BLaER1 (cell line): Measurements from ENCODE around the gene OCLN.
"Not testable (repeated sequence)": the region's sequence is repeated elsewhere in the genome, so short reads cannot be mapped to it uniquely, and the experiment has no call there.

Source experiments
- H3K27ac ChIP-seq: shearing (Covaris generic); formaldehyde crosslinking; 2 replicates; pipeline ENCODE4 v1.8.1; 2022
- H3K27me3 ChIP-seq: shearing (Covaris generic); formaldehyde crosslinking; 2 replicates; pipeline ENCODE4 v1.8.1; 2022
- H3K36me3 ChIP-seq: shearing (Covaris generic); formaldehyde crosslinking; 2 replicates; pipeline ENCODE4 v1.8.1; 2022
- H3K4me1 ChIP-seq: shearing (Covaris generic); formaldehyde crosslinking; 2 replicates; pipeline ENCODE4 v1.8.1; 2022
- H3K4me2 ChIP-seq: shearing (Covaris generic); formaldehyde crosslinking; 2 replicates; pipeline ENCODE4 v1.8.1; 2022
- H3K4me3 ChIP-seq: shearing (Covaris generic); formaldehyde crosslinking; 2 replicates; pipeline ENCODE4 v1.8.1; 2022
- H3K9ac ChIP-seq: shearing (Covaris generic); formaldehyde crosslinking; 2 replicates; pipeline ENCODE4 v1.8.1; 2022
- H3K9me3 ChIP-seq: shearing (Covaris generic); formaldehyde crosslinking; 2 replicates; pipeline ENCODE4 v1.8.1; 2022
- H4K20me1 ChIP-seq: shearing (Covaris generic); formaldehyde crosslinking; 2 replicates; pipeline ENCODE4 v1.8.1; 2022
- Cebpa-rat ChIP-seq: shearing (Covaris generic); IDR thresholded peaks from 2 replicates; pipeline ENCODE4 v1.8.1; 2022

The OCLN gene

GRCh38 chr5:69504036-69504435 lies 11.4 kb downstream of the OCLN start:
- Histone ChIP-seq H3K36me3 (no peaks in the 10 kb centered on the region), H3K4me1 (no peaks in the 10 kb centered on the region), H4K20me1 (no peaks in the 10 kb centered on the region), H3K9me3 (no peaks in the 10 kb centered on the region), H3K27me3 (no peaks in the 10 kb centered on the region), H3K4me3 (no peak overlapping the region), H3K9ac (no peak overlapping the region), H3K27ac (no peak overlapping the region), H3K4me2 (no peak overlapping the region)
- TF ChIP-seq Cebpa-rat = no peak

- Histone ChIP-seq H3K9me3 (no peaks in the 10 kb centered on the region), H3K36me3 (no peaks in the 10 kb centered on the region), H3K9ac (no peak overlapping the region), H3K4me2 (no peak overlapping the region), H3K27me3 (no peaks in the 10 kb centered on the region), H3K27ac (no peak overlapping the region), H3K4me1 (no peaks in the 10 kb centered on the region), H3K4me3 (no peak overlapping the region), H4K20me1 (no peaks in the 10 kb centered on the region)
- TF ChIP-seq Cebpa-rat = no peak
Observed at GRCh38 chr5:69505306-69505705, 12.7 kb downstream of the OCLN start.

- no peaks in the 10 kb centered on the region for H3K9me3 ChIP-seq
- H3K4me2 ChIP-seq = no peak overlapping the region
- TF ChIP-seq Cebpa-rat = no peak
- no peak overlapping the region for H3K27ac ChIP-seq
- no peaks in the 10 kb centered on the region for H4K20me1 ChIP-seq
- H3K4me3 ChIP-seq = no peak overlapping the region
- no peaks in the 10 kb centered on the region for H3K36me3 ChIP-seq
- no peaks in the 10 kb centered on the region for H3K27me3 ChIP-seq
- H3K4me1 ChIP-seq = no peaks in the 10 kb centered on the region
- H3K9ac ChIP-seq = no peak overlapping the region
Observed at GRCh38 chr5:69509212-69509611, 16.6 kb downstream of the OCLN start.

GRCh38 chr5:69510694-69511093 lies 18.1 kb downstream of the OCLN start:
- Histone ChIP-seq H3K9ac (no peak overlapping the region), H3K4me3 (no peak overlapping the region), H3K27ac (no peak overlapping the region), H3K27me3 (no peaks in the 10 kb centered on the region), H3K4me1 (no peaks in the 10 kb centered on the region), H3K9me3 (peaks cover 6% of the 10 kb centered on the region; the same call in 1 of the 2 replicates), H4K20me1 (no peaks in the 10 kb centered on the region), H3K4me2 (no peak overlapping the region), H3K36me3 (no peaks in the 10 kb centered on the region)
- no peak for TF ChIP-seq Cebpa-rat

- Histone ChIP-seq H3K27ac (no peak overlapping the region), H3K4me2 (no peak overlapping the region), H3K4me3 (no peak overlapping the region), H3K9ac (no peak overlapping the region), H3K27me3 (no peaks in the 10 kb centered on the region), H3K9me3 (peaks cover 14% of the 10 kb centered on the region; the same call in 1 of the 2 replicates), H4K20me1 (no peaks in the 10 kb centered on the region), H3K36me3 (no peaks in the 10 kb centered on the region), H3K4me1 (no peaks in the 10 kb centered on the region)
- no peak for TF ChIP-seq Cebpa-rat
Observed at GRCh38 chr5:69512740-69513260, 20.2 kb downstream of the OCLN start.

GRCh38 chr5:69515570-69515969 lies 23.0 kb downstream of the OCLN start:
- H3K27me3 ChIP-seq, H3K4me2 ChIP-seq, H3K36me3 ChIP-seq, H3K4me3 ChIP-seq, H3K4me1 ChIP-seq, H3K27ac ChIP-seq, H3K9ac ChIP-seq, H4K20me1 ChIP-seq: not testable (repeated sequence)
- H3K9me3 ChIP-seq = peaks cover 14% of the 10 kb centered on the region; the same call in 1 of the 2 replicates

- H3K27ac ChIP-seq = no peak overlapping the region
Observed at GRCh38 chr5:69516769-69517168, 24.2 kb downstream of the OCLN start.

GRCh38 chr5:69517763-69518212 lies 25.2 kb downstream of the OCLN start:
- Histone ChIP-seq H3K4me1 (no peaks in the 10 kb centered on the region), H3K27ac (no peak overlapping the region), H3K4me3 (no peak overlapping the region), H3K9me3 (peaks cover 14% of the 10 kb centered on the region; the same call in 1 of the 2 replicates), H3K4me2 (no peak overlapping the region), H3K27me3 (no peaks in the 10 kb centered on the region), H3K36me3 (no peaks in the 10 kb centered on the region), H3K9ac (no peak overlapping the region), H4K20me1 (no peaks in the 10 kb centered on the region)
- no peak for TF ChIP-seq Cebpa-rat

More at GRCh38 chr5:69516769-69517168, 24.2 kb downstream of the OCLN start:
- Histone ChIP-seq H3K27me3 (no peaks in the 10 kb centered on the region), H3K36me3 (no peaks in the 10 kb centered on the region), H3K4me3 (no peak overlapping the region), H3K9ac (no peak overlapping the region), H3K4me1 (no peaks in the 10 kb centered on the region), H3K4me2 (no peak overlapping the region), H3K9me3 (peaks cover 14% of the 10 kb centered on the region; the same call in 1 of the 2 replicates), H4K20me1 (no peaks in the 10 kb centered on the region)
- TF ChIP-seq Cebpa-rat = no peak

GRCh38 chr5:69519285-69519684 lies 26.7 kb downstream of the OCLN start:
- H3K4me2 ChIP-seq = no peak overlapping the region
- H4K20me1 ChIP-seq = no peaks in the 10 kb centered on the region
- H3K36me3 ChIP-seq = no peaks in the 10 kb centered on the region
- H3K27me3 ChIP-seq = no peaks in the 10 kb centered on the region
- H3K27ac ChIP-seq = no peak overlapping the region
- no peak overlapping the region for H3K9ac ChIP-seq
- no peak for TF ChIP-seq Cebpa-rat
- H3K4me3 ChIP-seq = no peak overlapping the region
- H3K9me3 ChIP-seq = peaks cover 14% of the 10 kb centered on the region; the same call in 1 of the 2 replicates
- H3K4me1 ChIP-seq = no peaks in the 10 kb centered on the region

- Histone ChIP-seq H3K4me1 (no peaks in the 10 kb centered on the region), H3K4me3 (no peak overlapping the region), H3K27me3 (no peaks in the 10 kb centered on the region), H4K20me1 (no peaks in the 10 kb centered on the region), H3K4me2 (no peak overlapping the region), H3K9ac (no peak overlapping the region), H3K27ac (no peak overlapping the region), H3K9me3 (no peaks in the 10 kb centered on the region), H3K36me3 (no peaks in the 10 kb centered on the region)
- TF ChIP-seq Cebpa-rat = no peak
Observed at GRCh38 chr5:69522035-69522434, 29.4 kb downstream of the OCLN start.

- no peak for TF ChIP-seq Cebpa-rat
- H4K20me1 ChIP-seq = no peaks in the 10 kb centered on the region
- H3K4me1 ChIP-seq = no peaks in the 10 kb centered on the region
- H3K4me2 ChIP-seq = no peak overlapping the region
- no peak overlapping the region for H3K27ac ChIP-seq
- H3K9me3 ChIP-seq = no peaks in the 10 kb centered on the region
- H3K9ac ChIP-seq = no peak overlapping the region
- H3K36me3 ChIP-seq = no peaks in the 10 kb centered on the region
- H3K4me3 ChIP-seq = no peak overlapping the region
- no peaks in the 10 kb centered on the region for H3K27me3 ChIP-seq
Observed at GRCh38 chr5:69525490-69525889, 32.9 kb downstream of the OCLN start.
